HS-27A (cell line): Measurements from ENCODE around the gene SHROOM1.

Experiments
- DNase-seq: peaks from one replicate; pipeline ENCODE4 v3.0.0-alpha.2; 2012; ENCODE audit warnings: low read depth, missing footprints

The SHROOM1 gene

DNA sequence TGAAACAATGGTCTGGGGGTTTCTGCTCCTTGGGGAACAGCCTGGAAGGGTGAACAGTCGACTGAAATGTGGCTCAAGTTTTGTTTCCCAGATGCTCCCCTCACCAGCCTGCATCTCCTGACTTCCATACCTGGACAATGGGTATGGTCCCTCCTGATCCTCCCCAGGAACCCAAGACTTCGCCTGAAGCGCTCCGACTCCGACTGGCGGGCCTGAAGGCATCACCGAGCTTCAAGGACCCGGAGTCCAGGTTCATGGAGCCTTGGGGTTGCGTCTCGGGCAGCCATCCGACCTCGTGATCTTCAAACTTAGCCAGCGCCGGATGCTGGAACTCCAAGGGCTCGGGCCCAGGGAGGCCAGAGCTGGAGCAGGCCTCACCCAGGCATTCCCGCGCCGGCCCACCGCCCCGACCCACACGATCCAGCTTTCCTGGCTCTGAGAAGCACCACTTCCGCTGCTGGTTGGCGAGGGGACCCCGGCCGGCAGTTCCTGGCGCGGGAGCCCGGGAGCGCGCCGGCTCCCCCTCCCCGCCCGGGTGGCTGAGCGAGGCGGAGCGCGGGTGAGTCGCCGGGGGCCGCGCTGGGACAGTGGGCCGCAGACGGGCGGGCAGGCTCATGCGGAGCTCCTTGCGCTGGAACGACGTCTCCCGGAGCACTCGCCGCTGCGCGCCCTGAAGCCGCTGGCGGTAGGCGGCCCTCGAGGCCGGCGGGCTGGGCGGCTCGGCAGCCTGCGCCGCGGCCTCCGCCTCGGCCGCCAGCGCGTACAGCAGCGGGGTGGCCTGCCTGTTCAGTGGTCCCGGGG is 5.2 kb downstream of the SHROOM1 start:
- DNase-seq = no peak

DNA sequence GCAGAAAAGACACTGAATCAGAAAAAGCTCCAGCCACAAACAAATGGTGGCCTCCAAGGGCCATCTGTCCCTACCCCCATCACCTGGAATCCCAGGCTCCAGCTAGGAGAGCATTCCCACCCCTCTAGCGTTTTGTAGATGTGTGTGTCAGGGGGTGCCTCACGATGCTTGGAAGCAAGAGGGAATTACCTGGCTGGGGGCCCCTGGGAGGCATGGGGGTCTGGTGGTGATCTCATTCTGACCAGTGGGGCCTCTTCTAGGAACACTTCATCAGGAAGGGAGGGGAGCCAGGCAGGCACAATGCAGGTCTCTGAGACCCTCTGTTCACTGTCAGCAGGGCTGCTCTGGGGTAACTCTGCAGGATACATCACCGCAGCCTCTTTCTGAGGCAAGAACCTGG is 6.0 kb downstream of the SHROOM1 start:
- DNase-seq = no peak

DNA sequence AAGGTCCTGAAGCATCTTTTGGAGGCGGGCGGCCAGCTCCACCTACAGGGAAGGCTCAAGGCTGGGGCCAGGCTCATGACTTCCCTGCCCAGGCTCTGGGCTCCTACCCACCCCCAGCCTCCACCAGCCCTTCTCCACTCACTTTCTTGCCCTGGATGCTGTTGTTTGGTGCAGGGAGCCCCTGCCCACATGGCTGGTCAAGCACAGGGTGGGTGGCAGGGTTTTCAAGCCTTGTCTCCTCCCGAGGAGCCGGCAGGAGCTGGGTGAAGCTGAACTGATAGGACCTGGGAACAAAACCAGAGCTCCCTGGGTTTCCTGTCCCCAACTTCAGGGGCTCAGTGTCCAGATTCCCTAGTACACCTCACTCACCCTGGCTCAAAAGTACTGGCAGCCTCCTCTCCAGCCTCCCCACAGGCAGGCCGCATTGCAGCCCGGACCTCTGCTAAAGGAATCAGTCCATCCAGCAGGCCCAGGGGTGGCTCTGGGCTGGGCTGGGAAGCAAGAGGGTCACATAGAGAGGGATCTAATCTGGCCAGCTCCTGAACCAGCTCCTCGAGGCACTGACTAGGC is 6.9 kb downstream of the SHROOM1 start:
- no peak for DNase-seq

DNA sequence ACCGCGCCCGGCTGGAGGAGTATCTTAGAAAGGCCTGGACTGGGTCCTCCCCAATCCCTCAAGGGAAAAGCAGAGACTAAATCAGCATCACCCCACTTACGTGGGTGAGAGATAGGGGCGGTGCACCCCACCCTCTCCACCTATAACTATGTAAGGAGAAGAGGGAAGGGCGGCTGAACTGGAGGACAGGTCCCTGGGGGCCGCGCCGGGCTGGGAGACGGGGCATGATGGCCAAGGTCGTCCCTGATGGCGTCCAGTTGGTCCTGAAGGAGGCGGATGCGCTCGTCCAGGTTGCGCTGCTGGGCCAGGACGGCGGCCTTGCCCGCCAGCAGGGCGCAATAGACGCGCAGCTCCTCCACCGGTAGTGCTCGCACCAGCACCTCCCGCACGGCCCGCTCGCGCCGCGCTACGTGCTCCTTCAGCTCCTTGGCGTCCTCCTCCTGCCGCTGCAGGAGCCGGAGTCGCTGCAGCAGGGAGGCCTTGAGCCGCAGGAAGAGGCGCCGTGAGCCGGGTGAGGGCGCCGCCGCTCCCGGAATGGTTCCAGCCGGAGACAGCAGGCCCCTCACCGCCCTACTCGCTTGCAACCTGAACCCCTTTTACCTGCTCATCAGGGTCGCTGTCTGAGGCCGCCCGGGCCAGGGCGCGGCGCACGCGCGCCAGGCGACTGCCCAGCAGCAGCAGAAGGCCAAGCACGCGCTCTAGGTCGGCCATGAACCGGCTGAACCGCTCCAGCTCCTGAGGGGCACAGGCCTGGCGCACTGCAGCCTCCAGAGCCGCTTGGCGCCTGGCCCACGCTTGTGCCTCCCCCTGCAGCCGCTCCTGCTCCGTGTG is 7.6 kb downstream of the SHROOM1 start:
- no peak for DNase-seq

DNA sequence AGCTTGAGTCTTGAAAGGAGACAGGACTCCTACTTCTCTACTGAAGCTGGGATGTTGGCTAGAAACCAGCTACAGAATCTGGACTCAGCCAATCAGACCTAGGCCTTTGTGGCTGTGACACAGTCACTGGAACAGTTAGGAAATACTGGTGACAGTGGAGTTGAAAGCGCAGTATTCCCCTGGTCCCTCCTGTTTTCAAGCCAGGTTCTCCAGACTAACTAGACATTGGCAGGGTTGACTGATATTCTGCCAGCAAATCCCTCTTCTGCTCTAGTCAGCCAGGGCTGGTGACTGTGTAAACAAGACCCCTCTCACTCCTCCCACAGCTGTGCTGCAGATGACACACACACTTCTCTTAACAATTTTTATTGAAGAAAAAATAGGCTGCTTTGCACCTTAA is 8.7 kb downstream of the SHROOM1 start:
- DNase-seq = no peak

DNA sequence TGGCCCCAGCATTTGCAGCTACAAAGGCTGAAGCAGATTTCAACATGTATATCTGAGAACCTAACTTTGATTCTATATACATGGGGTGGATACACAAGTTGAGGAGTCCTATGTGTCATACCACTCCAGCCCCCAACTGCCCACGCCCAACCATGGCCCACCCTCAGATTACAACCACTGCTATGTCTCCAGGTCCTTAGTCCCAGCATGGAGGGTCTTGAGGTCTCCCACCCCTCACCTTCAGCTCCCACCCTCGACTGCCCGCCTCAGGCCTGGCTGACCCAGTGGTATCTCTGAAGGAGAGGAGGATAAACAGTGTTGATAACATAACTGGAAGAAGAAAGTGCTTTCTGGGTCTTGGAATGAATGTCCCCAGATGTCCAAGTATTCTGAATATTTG is 9.1 kb downstream of the SHROOM1 start:
- DNase-seq = no peak

DNA sequence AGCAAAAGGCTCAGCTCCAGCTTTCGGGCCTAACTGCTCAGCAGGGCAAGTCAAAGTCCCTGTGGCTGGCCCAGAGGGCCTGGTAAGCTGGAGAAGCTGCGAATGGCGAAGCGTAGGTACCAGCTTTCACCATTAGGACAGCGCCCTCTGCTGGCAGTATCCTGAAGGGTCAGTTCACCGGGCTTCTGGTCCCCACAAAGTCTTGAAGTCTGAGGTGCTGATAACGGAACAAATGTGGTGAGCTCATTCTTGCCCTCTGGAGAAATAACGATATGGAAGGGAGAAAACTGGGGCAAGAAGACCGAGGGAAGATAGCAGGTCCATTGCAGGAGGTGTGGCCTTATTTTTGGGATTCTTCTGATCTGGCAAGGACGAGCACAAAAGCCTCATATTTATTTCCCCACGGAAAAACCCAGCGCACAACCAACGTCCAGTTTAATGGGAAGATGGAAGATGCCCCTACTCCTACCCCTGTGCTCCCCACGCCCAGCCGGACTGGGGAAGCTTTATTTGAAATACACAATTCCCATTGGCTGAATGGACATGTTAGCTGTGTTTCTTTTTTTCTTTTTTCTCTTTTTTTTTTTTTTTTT is 10.2 kb downstream of the SHROOM1 start:
- peak; percentile 35 for DNase-seq

DNA sequence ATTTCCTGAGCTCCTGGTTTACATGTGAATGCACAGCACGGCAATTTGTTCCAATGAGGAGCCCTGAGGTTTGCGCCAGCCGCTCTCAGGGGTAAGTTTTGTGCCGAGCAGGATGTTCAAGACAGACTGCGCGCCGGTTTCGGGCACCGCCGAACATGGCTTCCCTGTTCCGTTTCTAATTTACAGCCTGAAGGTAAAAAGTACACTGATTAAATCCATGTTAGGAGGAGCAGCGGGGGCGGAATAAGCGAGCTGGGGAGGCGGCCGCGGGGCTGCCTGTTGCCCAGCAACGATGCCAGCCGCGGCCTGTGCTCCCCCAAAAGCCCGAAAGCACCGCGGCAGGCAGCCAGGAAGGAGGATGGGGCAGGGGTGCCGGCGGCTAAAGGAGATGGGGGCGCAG is 11.0 kb downstream of the SHROOM1 start:
- DNase-seq = no peak

DNA sequence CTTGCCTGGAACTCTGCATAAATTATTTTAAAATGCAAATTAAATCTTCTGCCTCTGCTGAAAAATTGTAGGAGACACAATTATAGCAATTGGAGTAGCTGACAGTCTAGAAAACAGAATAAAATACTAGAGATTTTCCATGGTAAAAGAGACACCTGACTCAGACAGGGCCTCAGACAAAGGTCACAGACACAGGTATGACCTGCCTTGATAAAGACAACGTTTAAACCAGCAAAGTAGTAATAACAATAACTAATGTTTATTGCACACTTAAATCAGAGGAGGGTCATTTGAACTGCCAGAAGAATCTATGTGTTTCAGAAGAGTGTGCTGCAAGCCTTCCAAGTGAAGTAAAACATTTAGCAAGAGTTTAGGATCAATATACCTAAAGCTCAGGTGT is 13.4 kb downstream of the SHROOM1 start:
- no peak for DNase-seq

DNA sequence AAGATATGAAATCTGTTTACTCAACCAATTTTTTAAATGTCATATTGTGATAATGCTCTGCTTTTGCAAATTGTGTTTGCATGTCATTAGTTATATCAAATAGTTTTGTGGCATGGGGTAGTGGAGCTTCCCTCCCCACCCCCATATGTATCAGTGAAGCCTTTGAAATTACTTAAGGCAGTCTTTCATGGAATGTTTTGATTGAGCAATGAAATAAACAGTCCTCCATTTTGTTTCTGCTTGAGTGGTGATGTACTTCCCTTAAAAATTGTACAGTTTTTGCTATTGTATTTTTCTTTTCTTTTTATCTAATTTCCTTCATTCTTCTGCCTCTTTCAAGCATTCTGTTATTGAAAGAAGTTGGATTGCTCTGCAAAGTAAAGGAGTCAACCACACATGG is 13.9 kb downstream of the SHROOM1 start:
- no peak for DNase-seq

DNA sequence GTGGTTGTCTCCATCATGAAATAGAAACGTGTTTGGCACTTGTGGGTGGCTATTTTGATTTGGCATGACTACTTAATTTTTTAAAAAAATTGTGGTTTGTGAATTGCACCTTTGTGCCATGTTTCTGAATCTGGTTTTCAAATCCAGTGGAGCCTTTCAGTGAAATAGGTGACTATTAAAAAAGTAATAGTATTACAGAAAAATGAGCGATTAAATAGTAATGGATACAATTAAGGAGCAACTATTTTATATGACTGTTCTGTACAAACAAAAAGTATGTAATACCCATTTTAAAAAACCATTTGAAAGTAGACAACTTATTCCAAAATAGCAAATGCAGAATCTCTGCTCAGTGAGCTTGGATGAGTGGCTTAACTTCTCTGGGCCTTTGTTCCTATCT is 14.4 kb downstream of the SHROOM1 start:
- DNase-seq = no peak

DNA sequence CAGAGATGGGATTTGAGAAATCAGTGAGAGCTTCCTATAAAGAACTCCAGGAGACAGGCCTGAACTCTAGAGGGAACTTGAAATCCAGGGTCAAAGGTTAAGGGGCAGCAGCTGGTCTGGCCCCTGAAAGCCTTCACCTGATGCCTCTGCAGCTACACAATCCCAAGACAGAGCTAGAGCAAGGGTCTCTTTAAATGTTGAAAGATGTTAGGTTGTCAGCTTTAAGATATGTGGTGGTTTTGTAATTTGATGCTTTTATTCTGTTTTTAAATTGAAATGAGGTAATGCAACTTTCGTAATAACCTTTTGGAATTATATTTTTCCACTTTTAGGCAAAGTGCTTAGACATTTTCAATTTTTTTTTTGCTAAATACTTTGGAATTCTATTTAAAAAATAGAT is 15.0 kb downstream of the SHROOM1 start:
- no peak for DNase-seq

DNA sequence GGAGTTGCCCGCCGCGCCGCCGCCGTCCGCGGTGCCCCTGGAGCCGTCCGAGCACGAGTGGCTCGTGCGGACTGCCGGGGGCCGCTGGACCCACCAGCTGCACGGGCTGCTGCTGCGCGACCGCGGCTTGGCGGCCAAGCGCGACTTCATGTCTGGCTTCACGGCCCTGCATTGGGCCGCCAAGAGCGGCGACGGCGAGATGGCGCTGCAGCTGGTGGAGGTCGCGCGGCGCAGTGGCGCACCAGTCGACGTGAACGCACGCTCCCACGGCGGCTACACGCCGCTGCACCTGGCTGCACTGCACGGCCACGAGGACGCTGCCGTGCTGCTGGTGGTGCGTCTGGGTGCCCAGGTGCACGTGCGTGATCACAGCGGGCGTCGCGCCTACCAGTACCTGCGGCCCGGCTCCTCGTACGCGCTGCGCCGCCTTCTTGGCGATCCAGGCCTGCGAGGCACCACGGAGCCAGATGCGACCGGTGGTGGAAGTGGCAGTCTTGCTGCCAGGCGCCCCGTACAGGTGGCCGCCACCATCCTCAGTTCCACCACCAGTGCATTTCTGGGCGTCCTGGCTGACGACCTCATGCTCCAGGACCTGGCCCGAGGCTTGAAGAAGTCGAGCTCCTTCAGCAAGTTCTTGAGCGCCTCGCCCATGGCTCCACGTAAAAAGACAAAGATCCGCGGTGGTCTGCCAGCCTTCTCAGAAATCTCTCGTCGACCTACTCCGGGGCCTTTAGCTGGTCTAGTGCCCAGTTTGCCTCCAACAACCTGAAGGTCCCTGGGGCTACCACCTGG is 15.7 kb downstream of the SHROOM1 start:
- no peak for DNase-seq

DNA sequence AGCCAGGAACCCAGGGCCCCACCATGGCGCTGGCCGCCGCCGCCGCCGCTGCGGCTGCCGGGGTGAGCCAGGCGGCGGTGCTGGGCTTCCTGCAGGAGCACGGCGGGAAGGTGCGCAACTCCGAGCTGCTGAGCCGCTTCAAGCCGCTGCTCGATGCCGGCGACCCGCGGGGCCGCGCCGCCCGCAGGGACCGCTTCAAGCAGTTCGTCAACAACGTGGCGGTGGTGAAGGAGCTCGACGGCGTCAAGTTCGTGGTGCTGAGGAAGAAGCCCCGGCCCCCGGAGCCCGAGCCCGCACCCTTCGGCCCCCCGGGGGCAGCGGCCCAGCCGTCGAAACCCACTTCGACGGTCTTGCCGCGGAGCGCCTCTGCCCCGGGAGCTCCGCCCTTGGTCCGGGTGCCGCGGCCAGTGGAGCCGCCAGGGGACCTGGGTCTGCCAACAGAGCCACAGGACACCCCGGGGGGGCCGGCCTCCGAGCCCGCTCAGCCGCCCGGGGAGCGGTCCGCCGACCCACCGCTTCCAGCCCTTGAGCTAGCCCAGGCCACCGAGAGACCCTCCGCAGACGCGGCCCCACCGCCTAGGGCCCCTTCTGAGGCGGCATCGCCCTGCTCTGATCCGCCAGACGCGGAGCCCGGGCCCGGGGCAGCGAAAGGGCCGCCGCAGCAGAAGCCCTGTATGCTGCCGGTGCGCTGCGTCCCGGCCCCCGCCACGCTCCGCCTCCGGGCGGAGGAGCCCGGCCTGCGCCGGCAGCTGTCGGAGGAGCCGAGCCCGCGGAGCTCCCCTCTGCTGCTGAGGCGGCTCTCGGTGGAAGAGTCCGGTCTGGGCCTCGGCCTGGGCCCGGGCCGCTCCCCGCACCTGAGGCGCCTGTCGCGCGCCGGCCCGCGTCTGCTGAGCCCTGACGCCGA is 16.6 kb downstream of the SHROOM1 start:
- DNase-seq = no peak

DNA sequence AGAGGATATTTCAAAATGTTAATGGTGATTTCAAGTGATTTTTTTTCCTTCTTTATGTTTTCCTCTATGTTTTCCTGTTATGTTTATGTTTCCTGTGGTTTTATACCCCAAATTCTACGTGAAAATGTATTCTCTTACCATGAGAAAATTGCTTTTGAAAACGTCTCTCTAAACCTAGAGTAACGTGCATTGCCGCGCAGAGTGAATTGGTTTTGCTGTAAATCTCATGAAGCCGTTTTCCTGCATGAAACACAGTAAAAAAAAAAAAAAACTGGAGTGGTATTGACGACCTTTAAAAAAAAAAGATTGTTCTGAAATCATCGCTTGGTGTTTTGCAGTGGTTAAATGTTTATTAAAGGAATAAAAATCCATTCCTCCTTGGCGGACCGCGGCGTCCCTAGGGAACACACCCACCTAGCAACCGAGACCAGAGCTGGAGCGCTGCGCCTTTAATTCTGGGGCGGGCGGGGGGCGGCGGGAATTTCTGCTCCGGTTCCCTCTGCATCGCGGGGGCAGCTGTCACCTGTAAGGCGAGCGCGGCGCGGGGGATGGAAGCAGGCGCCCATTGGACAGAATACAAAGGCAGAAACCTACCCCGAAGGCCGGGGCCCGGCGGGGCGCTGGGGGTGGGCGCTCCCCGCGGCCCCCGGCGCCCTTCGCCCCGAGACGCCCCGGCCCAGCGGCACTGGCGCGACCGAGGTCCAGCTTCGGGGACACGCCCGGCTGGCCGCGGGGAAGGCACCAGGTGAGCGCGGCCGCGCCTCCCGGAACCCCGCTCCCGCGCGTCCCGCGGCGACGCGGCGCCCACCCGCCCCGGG is 17.5 kb downstream of the SHROOM1 start, which contains the start of gene SOWAHA:
Gene SOWAHA, plus strand, starts transcription at position 522 of the 818 bp plus-strand sequence. CDS start 320 bp downstream, outside the sequence.
- no peak for DNase-seq

DNA sequence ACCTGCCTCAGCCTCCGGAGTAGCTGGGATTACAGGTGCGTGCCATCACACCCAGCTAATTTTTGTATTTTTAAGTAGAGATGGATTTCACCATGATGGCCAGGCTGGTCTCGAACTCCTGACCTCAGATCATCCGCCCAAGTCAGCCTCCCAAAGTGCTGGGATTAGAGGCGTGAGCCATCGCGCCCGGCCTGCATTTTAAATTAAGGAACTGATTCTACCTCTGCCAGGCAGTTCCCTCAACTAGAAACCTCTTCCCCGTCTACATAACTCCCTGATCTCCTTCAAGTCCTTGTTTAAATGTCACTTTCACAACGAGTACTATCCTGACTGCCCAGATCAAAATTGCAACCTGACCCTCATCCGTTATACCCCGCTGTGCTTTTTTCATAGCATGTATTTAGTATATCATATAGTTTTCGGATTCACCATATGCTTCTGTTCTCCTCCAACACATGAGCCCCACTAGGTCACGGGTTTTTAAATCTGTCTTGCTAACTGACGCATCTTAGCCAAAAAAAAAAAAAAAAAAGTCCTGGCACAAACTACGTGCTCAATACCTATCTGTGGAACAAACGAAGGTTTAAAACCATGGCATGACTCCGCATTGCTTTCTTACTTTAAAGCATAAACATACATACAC is 18.2 kb downstream of the SHROOM1 start:
- no peak for DNase-seq

DNA sequence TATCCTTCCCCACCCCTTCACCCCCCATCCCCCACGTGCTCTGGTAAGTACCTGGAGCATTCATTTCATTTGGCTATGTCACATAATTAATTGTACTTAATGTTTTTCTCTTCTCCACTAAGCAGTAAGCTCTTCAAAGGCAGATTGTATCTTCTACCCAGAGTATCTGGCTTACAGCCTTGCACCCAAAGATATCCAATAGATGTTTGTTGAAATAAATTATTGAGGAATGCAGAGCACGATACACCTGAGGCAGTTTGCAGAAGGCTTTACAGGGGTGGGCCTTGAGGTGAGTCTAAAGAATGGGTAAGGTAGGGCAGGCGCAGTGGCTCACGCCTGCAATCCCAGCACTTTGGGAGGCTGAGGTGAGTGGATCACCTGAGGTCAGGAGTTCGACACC is 19.8 kb downstream of the SHROOM1 start:
- DNase-seq = no peak

DNA sequence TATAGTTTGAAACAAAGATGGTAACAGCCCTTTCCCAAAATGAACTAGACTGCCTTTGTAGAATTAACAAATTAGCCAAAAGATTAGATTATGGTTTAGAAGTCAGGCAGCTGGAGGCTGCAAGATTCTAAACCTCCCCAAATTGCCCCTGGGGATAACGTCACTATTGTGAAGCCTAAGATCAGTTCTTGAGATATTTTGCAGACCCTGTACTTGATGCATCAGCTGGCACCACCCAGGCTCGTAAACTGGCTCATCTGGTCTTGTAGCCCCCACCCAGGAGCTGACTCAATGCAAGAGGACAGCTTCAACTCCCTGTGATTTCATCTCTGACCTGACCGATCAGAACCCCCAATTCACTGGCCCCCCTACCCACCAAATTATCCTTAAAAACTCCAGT is 21.6 kb downstream of the SHROOM1 start:
- no peak for DNase-seq

DNA sequence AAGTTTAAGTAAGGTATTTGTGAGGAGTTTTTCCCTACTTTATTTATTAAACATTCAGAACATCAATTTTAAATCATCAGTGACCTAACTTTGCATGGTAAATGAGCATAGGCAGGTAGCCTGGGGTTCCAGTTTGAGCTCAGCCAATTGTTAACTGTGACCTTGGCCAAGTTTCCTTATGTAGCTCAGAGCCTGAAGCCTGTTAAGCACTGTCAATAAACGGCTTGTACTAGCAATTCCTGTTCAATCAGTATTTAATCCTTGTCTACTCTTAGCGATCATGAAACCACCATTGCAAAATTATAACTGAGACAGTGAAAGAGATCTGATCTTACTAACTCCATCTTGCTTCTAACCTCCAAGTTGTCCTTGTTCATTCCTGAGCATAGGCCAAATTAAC is 22.0 kb downstream of the SHROOM1 start:
- DNase-seq = no peak
